GM21619 (cell line): ENCODE measurements around the gene CAGE1.
A peak's percentile ranks its signal among the peaks of the same experiment; 100 is the strongest.
"Not testable (repeated sequence)": the region's sequence is repeated elsewhere in the genome, so short reads cannot be mapped to it uniquely, and the experiment has no call there.

Experiments used
- ATAC-seq: cut with Tn5 transposase; IDR thresholded peaks from one replicate; pipeline ENCODE4 v1.9.1; 2021; ENCODE audit not compliant: unreplicated experiment

CAGE1 gene

DNA sequence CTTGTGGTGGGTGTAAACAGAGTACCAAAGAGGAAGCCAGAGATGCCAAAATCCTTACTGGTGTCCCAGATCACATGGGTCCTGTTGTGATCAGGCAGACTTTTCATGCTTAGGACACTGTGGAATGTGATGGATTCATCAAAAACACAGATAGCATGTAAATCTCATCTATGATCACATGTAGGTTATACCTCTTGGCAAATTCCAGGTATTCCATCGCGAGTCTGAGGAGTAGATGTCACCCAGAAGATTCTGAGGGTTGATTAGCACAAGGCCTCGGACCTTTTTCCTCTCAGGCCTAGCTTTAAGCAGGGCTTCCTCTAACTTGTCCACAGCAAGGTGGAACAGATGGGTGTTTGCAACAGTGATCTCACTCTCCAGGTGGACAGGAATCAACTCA is 48.3 kb downstream of the CAGE1 start:
- ATAC-seq = no peak

GRCh38 chr6:7339007-7339732 is 50.4 kb downstream of the CAGE1 start:
- ATAC-seq = not testable (repeated sequence)

DNA sequence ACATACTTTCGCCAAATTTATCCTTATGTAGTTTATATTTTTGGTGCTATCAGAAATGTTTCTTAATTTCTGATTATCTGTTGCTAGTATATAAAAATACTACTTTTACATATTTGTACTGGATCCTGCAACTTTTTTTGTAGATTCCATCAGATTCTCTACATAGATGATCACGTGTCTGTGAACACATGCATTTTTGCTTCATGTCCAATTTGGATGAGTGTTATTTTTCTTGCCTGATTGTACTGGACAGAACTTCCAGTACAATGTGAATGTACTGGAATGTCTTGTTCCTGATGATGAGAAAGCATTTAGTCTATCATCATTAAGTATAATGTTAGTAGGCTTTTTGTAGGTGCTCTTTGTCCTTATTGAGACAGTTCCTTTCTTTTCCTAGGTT is 51.5 kb downstream of the CAGE1 start:
- ATAC-seq = no peak

- ATAC-seq = no peak
Observed at GRCh38 chr6:7335519-7335918, 54.0 kb downstream of the CAGE1 start.

GRCh38 chr6:7334685-7335084 is 54.9 kb downstream of the CAGE1 start:
- no peak for ATAC-seq

- no peak for ATAC-seq
Observed at GRCh38 chr6:7332090-7332745, 57.3 kb downstream of the CAGE1 start.

DNA sequence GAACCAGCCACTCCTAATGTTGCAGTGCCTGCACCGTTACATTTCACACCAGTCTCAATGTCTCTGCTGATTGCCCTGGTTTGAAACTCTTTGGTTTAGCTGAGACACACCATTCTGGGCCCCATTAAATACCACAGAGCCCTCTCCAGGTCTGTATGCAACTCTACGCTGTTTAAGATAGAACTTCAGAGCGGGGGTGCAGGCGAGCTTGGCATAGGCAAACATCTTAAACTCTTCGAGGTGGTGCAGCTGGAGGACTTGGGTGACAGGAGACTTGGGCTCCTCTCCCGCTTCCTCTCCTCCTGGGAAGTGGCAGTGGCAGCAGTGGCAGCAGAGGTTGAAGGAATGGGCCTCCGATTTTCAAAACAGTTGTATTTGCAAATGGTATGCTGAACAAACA is 58.1 kb downstream of the CAGE1 start:
- no peak for ATAC-seq

GRCh38 chr6:7328243-7328642 is 61.3 kb downstream of the CAGE1 start:
- ATAC-seq = no peak

DNA sequence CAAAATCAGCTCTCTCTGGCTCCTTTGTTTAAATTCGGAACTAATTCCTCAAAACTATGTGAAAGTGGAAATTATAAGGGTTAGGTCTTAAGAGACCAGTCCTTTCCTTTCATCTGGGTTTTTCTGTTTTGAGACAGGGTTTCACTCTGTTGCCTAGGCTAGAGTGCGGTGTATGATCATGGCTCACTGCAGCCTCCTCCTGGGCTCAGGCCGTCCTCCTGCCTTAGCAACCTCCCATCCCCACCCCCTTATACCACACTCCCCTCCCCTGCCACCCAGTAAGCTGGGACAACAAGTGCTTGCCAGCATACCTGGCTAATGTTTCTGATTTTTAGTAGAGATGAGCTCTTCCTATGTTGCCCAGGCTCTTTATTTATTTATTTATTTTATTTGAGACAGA is 63.8 kb downstream of the CAGE1 start:
- ATAC-seq = no peak

DNA sequence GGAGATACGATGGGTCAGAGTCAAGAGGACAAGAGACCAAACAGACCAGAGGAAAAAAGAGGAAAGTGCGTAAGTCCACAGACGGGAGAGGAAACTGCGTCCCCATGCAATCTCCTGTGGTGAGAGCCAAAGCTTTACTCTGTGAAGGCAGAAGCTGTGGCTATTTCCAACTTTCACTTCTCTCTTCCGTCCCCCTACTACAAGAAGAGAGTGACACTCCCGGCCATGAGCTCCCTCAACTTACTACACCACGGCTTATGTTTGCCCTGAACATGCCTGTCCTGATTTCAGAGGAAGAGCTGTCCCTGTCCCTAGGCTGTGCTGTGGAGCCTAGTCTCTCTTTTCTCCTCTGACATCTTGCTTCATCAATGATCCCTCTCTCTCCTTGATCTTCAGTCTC is 65.0 kb downstream of the CAGE1 start:
- peak; percentile 70 for ATAC-seq

- ATAC-seq = no peak
Observed at GRCh38 chr6:7323074-7323473, 66.5 kb downstream of the CAGE1 start.

DNA sequence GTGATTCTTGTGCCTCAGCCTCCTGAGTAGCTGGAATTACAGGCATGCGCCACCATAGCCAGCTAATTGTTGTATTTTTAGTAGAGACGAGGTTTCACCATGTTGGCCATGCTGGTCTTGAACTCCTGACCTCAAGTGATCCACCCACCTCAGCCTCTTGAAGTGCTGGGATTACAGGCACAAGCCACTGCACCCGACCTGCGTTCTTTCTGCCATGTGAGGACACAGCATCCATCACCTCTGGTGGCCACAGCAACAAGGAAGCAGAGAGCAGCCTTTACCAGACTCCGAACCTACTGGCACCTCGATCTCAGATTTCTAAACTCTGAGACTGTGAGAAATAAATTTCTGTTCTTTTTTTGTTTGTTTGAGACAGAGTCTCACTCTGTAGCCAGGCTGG is 67.7 kb downstream of the CAGE1 start:
- ATAC-seq = not testable (repeated sequence)

DNA sequence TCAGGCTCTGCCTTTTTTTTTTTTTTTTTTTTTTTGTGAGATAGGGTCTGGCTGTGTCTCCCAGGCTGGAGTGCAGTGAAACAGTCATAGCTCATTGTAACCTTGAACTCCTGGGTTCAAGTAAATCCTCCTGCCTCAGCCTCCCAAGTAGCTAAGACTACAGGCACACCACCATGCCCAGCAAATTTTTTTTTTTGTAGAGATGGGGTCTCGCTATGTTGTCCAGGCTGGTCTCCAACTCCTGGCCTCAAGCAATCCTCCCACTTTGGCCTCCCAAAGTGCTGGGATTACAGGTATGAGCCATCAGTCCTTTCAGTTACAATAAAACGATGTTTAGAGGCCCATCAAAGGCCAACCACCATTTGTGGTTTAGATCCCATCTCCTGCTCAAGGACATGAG is 70.1 kb downstream of the CAGE1 start:
- ATAC-seq = not testable (repeated sequence)

DNA sequence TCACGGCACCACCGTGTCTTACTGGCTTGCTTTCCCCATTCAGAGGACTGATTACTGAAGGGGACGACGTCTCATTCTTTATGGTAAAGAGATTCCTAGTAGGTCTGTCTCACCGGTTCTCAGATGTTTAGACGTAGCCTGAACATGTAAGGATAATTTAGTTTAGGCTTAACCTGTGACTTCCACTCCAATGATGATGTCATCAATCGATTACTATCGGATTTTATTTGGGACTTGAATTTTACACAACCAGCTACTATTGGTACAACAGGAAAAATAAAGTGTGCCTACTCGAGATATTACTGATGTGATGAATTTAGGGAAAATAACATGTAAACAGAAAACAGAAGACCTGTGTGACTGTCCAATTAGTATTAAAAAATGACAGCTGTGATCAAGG is 72.0 kb downstream of the CAGE1 start:
- ATAC-seq = no peak

GRCh38 chr6:7316658-7317533 is 72.6 kb downstream of the CAGE1 start:
- ATAC-seq = no peak

DNA sequence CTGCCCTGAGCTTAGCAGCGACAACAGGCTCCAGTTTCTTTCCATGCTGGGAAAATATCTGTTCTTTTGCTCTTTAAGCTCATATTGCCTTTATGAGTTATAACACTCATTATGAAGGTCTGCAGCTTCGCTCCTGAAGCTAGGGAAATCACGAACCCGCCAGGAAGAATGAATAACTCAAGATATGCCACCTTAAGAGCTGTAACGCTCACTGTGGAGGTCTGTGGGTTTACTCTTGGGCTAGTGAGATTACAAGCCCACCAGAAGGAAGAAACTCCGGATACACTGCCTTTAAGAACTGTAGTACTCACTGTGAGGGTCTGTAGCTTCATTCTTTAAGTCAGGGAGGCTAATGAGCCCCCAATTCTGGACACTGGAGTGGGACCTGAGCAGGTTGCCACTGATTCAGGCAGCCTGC is 73.6 kb downstream of the CAGE1 start:
- no peak for ATAC-seq

DNA sequence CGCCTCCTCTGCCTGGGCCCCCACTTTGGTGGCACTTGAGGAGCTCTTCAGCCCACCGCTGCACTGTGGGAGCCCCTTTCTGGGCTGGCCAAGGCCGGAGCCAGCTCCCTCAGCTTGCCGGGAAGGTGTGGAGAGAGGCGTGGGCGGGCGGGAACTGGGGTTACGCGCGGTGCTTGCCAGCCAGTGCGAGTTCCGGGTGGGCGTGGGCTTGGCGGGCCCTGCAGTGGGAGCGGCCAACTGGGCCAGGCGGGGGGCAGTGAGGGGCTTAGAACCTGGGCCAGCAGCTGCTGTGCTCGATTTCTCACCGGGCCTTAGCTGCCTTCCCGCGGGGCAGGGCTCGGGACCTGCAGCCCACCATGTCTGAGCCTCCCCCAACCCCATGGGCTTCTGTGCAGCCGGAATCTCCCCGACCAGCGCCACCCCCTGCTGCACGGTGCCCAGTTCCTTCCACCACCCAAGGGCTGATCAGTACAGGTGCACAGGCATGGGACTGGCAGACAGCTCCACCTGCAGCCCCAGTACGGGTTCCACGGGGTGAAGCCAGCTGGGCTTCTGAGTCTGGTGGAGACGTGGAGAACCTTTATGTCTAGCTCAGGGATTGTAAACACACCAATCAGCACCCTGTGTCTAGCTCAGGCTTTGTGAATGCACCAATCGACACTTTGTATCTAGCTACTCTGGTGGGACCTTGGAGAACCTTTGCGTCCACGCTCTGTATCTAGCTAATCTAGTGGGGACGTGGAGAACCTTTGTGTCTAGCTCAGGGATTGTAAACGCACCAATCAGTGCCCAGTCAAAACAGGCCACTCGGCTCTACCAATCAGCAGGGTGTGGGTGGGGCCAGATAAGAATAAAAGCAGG is 74.2 kb downstream of the CAGE1 start:
- ATAC-seq = not testable (repeated sequence)

DNA sequence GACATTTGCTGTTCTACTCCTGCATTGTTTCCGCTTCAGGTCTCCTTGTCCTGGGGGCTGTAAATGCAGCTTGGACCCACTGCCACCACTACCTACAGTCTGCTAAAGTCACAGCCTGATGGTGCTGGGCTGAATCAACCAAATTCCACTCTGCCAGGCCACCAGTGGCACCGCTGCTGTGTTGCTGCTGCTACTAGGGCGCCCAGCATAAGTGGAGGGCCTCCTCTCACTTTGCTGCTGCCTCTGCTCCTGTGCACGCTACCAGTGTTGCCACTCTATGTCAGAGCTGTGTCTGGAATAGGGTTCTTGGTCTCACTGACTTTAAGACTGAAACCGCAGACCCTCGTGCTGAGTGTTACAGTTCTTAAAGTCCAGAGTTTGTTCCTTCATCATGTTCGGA is 75.1 kb downstream of the CAGE1 start:
- no peak for ATAC-seq

GRCh38 chr6:7313505-7314165 is 75.9 kb downstream of the CAGE1 start:
- no peak for ATAC-seq
